ENCODE measurements around the gene PAOX.

DNA sequence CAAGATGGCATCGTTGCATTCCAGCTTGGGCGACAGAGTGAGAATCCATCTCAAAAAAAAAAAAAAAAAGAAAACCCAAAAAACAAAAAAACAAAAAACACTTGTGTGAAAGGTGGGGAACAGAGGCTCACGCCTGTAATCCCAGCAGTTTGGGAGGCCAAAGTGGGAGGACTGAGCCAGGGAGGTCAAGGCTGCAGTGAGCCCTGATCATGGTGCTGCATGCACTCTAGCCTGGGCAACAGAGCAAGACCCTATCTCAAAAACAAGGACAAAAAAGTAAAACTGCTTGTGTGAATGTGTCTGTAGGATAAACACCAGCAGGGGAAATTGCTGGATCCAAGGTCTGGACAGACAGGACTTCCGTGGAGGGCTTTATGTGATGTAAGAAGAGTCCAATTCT lies 4.5 kb downstream of the PAOX start:
- TF ChIP-seq, protein P1, sequence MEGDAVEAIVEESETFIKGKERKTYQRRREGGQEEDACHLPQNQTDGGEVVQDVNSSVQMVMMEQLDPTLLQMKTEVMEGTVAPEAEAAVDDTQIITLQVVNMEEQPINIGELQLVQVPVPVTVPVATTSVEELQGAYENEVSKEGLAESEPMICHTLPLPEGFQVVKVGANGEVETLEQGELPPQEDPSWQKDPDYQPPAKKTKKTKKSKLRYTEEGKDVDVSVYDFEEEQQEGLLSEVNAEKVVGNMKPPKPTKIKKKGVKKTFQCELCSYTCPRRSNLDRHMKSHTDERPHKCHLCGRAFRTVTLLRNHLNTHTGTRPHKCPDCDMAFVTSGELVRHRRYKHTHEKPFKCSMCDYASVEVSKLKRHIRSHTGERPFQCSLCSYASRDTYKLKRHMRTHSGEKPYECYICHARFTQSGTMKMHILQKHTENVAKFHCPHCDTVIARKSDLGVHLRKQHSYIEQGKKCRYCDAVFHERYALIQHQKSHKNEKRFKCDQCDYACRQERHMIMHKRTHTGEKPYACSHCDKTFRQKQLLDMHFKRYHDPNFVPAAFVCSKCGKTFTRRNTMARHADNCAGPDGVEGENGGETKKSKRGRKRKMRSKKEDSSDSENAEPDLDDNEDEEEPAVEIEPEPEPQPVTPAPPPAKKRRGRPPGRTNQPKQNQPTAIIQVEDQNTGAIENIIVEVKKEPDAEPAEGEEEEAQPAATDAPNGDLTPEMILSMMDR (IDR thresholded peaks at IDR 0.05) = no peak
- no peak for TF ChIP-seq EZH2 (IDR thresholded peaks at IDR 0.05; ENCODE audit: borderline replicate concordance, insufficient read depth, low read depth, low read length, poor library complexity, severe bottlenecking)
